Spleen (tissue), 7 donors: ENCODE data around the gene JMJD1C.

ENCODE experiments used
- POLR2A ChIP-seq, 3 donors: fragments of 450-650 bp; IDR thresholded peaks; one replicate each; pipeline ENCODE4 v1.5.1; 2017; ENCODE audit warnings: antibody characterized with exemption in 3 of 3, mild to moderate bottlenecking in 1 of 3
- TF ChIP-seq, protein P1 (sequence below), 11 experiments: fragments of 200-600 bp in 7 of 11; fragments of 450-650 bp in 4 of 11; sonication (generic) in 4 of 11; IDR thresholded peaks in 8 of 11; conservative IDR thresholded peaks in 3 of 11; 1 replicate in 7 of 11; 2 replicates in 4 of 11; pipeline versions ENCODE4 v1.4.0 to v1.8.0; 2016 to 2021; ENCODE audit warnings: antibody characterized with exemption in 11 of 11, inconsistent platforms in 4 of 11, mild to moderate bottlenecking in 1 of 11
- donor health status: DM: no; HTN: no; CAD: no; lungs with moderate emphysema.
- donor health status: DM: no; HTN: no; CAD: no.
- donor health status: DM: no; HTN: no; CAD: no.

DNA sequence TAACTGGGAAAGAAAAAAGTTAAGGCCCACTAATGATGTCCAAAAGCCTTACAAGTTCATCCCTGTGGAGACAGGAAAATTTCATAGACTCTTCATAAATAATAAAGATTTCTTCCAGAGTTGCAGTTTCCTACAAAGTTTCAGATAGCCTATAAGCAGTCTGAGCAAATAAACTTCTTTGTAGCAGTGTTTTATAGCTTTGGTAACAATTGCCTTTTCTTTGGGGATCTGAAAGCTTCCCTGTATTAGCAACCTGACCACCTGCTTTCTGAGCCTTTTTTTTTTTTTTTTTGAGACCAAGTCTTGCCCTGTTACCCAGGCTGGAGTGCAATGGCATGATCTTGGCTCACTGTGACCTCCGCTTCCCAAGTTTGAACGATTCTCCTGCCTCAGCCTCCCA is 182.7 kb downstream of the JMJD1C start:
- TF ChIP-seq, protein P1, sequence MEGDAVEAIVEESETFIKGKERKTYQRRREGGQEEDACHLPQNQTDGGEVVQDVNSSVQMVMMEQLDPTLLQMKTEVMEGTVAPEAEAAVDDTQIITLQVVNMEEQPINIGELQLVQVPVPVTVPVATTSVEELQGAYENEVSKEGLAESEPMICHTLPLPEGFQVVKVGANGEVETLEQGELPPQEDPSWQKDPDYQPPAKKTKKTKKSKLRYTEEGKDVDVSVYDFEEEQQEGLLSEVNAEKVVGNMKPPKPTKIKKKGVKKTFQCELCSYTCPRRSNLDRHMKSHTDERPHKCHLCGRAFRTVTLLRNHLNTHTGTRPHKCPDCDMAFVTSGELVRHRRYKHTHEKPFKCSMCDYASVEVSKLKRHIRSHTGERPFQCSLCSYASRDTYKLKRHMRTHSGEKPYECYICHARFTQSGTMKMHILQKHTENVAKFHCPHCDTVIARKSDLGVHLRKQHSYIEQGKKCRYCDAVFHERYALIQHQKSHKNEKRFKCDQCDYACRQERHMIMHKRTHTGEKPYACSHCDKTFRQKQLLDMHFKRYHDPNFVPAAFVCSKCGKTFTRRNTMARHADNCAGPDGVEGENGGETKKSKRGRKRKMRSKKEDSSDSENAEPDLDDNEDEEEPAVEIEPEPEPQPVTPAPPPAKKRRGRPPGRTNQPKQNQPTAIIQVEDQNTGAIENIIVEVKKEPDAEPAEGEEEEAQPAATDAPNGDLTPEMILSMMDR (IDR thresholded peaks at IDR 0.05 in 8 of 11, conservative IDR thresholded peaks at IDR 0.05 in 3 of 11), result no peak
- TF ChIP-seq POLR2A (IDR thresholded peaks at IDR 0.05), result no peak
